ENCODE results near the gene FGF2. TPM values are rescaled to one million over a fixed set of nuclear protein-coding genes. Genes with fewer than 3 reads are reported as not detected.

Gene FGF2
- total RNA-seq, 1 donor from 2014 or later: 2.7 TPM

DNA sequence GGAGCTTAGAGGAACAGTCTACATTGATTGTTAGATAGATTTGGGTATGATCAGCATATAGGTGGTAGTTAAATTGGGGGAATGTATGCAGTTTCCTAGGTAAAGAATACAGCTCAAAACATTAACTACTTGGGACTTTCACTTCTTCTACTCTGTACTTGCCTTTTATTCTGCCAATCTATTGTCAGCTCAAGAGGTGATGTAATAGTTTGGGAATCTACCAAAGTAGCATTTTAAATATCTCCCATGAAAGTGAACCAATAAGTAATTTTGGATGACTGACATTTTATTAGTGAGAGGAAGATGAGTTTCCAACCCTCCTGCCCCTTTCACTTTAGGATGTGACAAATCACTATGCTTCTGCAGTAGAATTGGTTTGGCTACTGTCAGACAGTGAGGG, 52.4 kb downstream of the FGF2 start:
- Mint-ChIP-seq H3K9me3 (ENCODE audit: low read depth) (peaks cover 15% of the 10 kb centered on the region), H3K36me3 (ENCODE audit: insufficient read depth) (peaks cover 17% of the 10 kb centered on the region), H3K4me3 (ENCODE audit: low read depth) (no peak overlapping the region), H3K27ac (no peak overlapping the region), H3K27me3 (no peaks in the 10 kb centered on the region), H3K4me1 (ENCODE audit: low read depth) (no peaks in the 10 kb centered on the region)
- TF ChIP-seq, protein P1, sequence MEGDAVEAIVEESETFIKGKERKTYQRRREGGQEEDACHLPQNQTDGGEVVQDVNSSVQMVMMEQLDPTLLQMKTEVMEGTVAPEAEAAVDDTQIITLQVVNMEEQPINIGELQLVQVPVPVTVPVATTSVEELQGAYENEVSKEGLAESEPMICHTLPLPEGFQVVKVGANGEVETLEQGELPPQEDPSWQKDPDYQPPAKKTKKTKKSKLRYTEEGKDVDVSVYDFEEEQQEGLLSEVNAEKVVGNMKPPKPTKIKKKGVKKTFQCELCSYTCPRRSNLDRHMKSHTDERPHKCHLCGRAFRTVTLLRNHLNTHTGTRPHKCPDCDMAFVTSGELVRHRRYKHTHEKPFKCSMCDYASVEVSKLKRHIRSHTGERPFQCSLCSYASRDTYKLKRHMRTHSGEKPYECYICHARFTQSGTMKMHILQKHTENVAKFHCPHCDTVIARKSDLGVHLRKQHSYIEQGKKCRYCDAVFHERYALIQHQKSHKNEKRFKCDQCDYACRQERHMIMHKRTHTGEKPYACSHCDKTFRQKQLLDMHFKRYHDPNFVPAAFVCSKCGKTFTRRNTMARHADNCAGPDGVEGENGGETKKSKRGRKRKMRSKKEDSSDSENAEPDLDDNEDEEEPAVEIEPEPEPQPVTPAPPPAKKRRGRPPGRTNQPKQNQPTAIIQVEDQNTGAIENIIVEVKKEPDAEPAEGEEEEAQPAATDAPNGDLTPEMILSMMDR (IDR thresholded peaks at IDR 0.05; ENCODE audit: unreplicated experiment): no peak
- DNase-seq (ENCODE audit: low spot score, unreplicated experiment): no peak

DNA sequence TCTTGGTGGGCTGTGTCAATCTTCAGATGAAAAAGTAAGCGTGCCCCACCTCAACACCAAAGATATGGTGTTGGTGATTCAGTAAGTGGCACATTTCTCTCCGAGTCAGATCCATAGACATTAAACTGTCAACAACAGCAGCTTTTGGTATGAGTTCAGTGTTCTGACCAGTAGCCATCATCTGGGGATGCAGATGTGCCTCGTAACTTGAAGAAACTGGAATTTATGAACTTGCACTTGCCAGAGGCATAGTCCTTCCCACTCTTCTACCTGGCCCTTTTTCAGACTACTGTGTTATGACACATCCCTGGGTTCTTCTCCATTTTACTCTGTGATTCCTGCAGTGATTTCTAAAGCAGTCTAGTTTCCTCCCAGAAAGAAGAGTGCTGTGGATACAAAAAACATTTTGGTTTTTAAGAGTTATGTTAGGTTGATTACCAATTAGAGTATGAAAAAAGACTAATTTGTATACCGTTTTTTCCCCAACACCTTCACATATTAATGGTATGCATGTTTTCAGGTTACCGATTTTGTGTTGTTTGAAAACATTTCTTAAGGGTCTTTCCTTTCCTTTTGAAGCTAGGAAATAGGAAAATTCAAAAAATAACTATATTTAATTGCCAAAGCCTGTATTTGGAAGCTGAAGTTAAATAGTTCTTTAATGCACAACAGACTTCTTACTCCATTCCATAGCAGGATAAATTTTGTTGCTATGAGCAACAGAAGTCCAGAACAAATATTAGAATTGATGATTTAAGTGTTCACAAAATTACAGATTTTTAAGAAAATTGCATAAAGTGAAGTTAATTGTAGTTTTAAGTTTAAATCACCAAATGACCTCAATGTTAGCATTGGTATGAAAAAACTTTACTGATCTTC, 56.5 kb downstream of the FGF2 start:
- Mint-ChIP-seq H3K4me1 (ENCODE audit: low read depth) (no peaks in the 10 kb centered on the region), H3K4me3 (ENCODE audit: low read depth) (no peak overlapping the region), H3K27ac (no peak overlapping the region), H3K27me3 (no peaks in the 10 kb centered on the region), H3K36me3 (ENCODE audit: insufficient read depth) (peaks cover 17% of the 10 kb centered on the region), H3K9me3 (ENCODE audit: low read depth) (peaks cover 15% of the 10 kb centered on the region)
- TF ChIP-seq, protein P1 (IDR thresholded peaks at IDR 0.05; ENCODE audit: unreplicated experiment): no peak
- DNase-seq (ENCODE audit: low spot score, unreplicated experiment): no peak

DNA sequence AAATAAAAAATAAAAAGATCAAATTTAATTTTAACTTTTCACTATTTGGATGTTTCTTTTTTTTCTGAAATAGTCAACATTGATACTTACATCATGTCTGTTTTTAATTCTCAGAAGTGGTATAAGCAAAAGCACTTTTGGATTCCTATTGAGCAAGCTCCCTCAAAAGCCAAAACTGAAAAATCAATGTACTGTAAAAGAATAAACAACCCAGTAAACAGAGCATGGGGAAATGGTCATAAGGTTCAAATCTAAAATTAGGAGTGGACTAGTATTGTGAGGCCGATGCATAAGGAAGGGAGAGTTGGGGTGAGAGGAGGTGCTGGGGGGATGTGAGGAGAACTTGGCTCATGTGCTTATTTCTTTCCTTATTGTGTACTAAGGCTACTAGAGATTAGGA, 57.9 kb downstream of the FGF2 start:
- no peak overlapping the region for H3K27ac Mint-ChIP-seq
- no peaks in the 10 kb centered on the region for H3K27me3 Mint-ChIP-seq
- DNase-seq (ENCODE audit: low spot score, unreplicated experiment): no peak
- H3K9me3 Mint-ChIP-seq (ENCODE audit: low read depth): peaks cover 13% of the 10 kb centered on the region
- H3K36me3 Mint-ChIP-seq (ENCODE audit: insufficient read depth): peaks cover 14% of the 10 kb centered on the region
- TF ChIP-seq, protein P1 (IDR thresholded peaks at IDR 0.05; ENCODE audit: unreplicated experiment): no peak
- no peak overlapping the region for H3K4me3 Mint-ChIP-seq (ENCODE audit: low read depth)
- H3K4me1 Mint-ChIP-seq (ENCODE audit: low read depth): no peaks in the 10 kb centered on the region

DNA sequence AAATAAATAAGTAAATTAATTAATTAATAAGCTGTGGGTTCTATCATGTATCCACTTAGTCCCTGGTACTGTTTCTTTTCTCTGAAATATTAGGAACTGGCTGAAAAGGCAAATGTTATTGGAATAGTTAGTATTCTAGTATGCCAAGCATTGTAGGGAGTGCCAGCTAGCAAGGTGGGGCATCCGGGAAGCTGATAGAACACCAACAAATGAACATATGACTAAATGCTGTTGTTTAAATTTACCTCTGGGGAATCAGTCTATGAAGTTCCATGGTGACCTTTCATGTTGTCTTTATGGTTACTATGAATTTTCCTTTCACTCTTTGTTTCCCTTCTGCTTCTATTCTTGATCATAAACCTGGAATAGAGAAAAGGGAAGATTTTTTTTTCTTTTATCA, 63.1 kb downstream of the FGF2 start:
- H3K4me3 Mint-ChIP-seq (ENCODE audit: low read depth): no peak overlapping the region

DNA sequence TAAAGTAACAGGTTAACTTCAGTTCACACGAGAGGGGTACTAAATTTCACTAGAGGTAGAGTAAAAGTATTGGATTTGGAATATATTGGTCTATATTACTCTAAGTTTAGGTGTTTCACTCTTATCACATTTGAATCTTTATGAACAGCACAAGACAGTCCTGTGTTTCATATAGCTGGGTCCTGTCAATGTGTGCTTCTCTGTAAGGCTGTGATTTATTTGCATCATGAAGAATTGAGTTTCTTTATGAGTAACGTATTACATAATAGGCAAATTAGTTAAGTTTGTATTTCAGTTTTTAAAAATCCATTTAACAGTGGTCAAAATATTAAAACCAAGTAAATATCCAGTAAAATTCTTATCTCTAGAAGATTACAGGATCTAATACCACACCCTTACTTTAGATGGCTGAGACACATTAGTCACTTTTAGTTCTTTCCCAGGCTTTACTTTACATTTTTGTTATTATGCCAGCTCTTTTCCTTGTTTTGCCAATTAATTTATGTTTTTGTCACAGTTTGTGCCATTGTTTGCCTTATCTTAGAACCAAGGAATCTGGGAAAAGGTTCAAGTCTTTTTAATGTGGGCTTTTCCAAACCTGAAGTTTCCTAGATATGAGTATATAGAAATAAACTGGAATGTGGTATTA, 63.6 kb downstream of the FGF2 start:
- H3K27me3 Mint-ChIP-seq: no peaks in the 10 kb centered on the region
- H3K9me3 Mint-ChIP-seq (ENCODE audit: low read depth): no peaks in the 10 kb centered on the region
- no peak for DNase-seq (ENCODE audit: low spot score, unreplicated experiment)
- no peak overlapping the region for H3K4me3 Mint-ChIP-seq (ENCODE audit: low read depth)
- H3K27ac Mint-ChIP-seq: no peak overlapping the region
- TF ChIP-seq, protein P1 (IDR thresholded peaks at IDR 0.05; ENCODE audit: unreplicated experiment): no peak
- H3K36me3 Mint-ChIP-seq (ENCODE audit: insufficient read depth): peaks cover 4% of the 10 kb centered on the region
- H3K4me1 Mint-ChIP-seq (ENCODE audit: low read depth): no peaks in the 10 kb centered on the region

More for the DNA sequence above, 63.1 kb downstream of the FGF2 start:
- TF ChIP-seq, protein P1 (IDR thresholded peaks at IDR 0.05; ENCODE audit: unreplicated experiment): no peak
- no peak overlapping the region for H3K27ac Mint-ChIP-seq
- H3K36me3 Mint-ChIP-seq (ENCODE audit: insufficient read depth): peaks cover 4% of the 10 kb centered on the region
- no peak for DNase-seq (ENCODE audit: low spot score, unreplicated experiment)
- H3K4me1 Mint-ChIP-seq (ENCODE audit: low read depth): no peaks in the 10 kb centered on the region
- H3K27me3 Mint-ChIP-seq: no peaks in the 10 kb centered on the region
- no peaks in the 10 kb centered on the region for H3K9me3 Mint-ChIP-seq (ENCODE audit: low read depth)
